K562 (cell line): ENCODE data around the gene PCYT1A. TPM values are rescaled to one million over a fixed set of nuclear protein-coding genes. Genes with fewer than 3 reads are reported as not detected.

Source experiments
- ATAC-seq: fragments of 200-7000 bp; cut with Tn5 transposase; 3 replicates; pipeline ENCODE4 v1.9.1; 2020; ENCODE audit warnings: moderate library complexity
- BruUV-seq: library from RNA; stranded (reverse); fragments of 400-500 nt; replicated peaks from 2 replicates; lab custom pipeline; 2021; lab: Mats Ljungman, UMichigan
- CTCF ChIA-PET: fragments of 300-600 bp; formaldehyde crosslinking; extraction: SDS; loops from one replicate; lab custom pipeline; 2021; ENCODE audit warnings: low intra/inter-chr PET ratio; lab: Yijun Ruan, JAX
- POLR2A ChIA-PET: fragments of 300-600, 350-650 bp; sonication (Branson Sonifier 250); formaldehyde crosslinking; extraction: SDS; loops from one replicate; lab custom pipeline; 2021; ENCODE audit warnings: antibody characterized with exemption, inconsistent platforms; lab: Yijun Ruan, JAX
- DNase-seq, 4 experiments: peaks; one replicate each; pipeline versions ENCODE4 v3.0.0 to v3.0.0-alpha.2; 2011 to 2018; ENCODE audit warnings: low spot score in 3 of 4, mixed read lengths in 3 of 4; ENCODE audit errors: extremely low read depth in 1 of 4
- FAIRE-seq: peaks from 2 replicates; lab custom pipeline; 2011; peaks lifted over from hg19 to GRCh38; lab: Jason Lieb, UNC
- H2AFZ ChIP-seq: 2 replicates; pipeline ENCODE4 v1.6.0; 2011; ENCODE audit warnings: low read depth, low read length, control low read depth, inconsistent platforms
- H3K27ac ChIP-seq: fragments of 200-600 bp; 3 replicates; pipeline ENCODE4 v1.8.0; 2011; ENCODE audit warnings: low read depth, mild to moderate bottlenecking, control low read depth, inconsistent platforms, low read length, moderate library complexity, mixed read lengths; ENCODE audit errors: extremely low read depth
- H3K27me3 ChIP-seq, 2 experiments: fragments of 300-600 bp in 1 of 2; 2 replicates in 1 of 2; 3 replicates in 1 of 2; pipeline versions ENCODE4 v1.6.0 to v1.8.0; 2011; ENCODE audit warnings: inconsistent platforms in 2 of 2, low read length in 2 of 2, mild to moderate bottlenecking in 1 of 2, mixed read lengths in 1 of 2, moderate library complexity in 1 of 2; ENCODE audit not compliant: control insufficient read depth in 2 of 2, insufficient read depth in 2 of 2
- H3K36me3 ChIP-seq: fragments of 300-600 bp; 3 replicates; pipeline ENCODE4 v1.8.0; 2011; ENCODE audit warnings: mild to moderate bottlenecking, low read length, inconsistent platforms; ENCODE audit not compliant: control insufficient read depth, insufficient read depth
- H3K4me1 ChIP-seq, 2 experiments: fragments of 200-600 bp in 1 of 2; replicated peaks in 1 of 2; 2 replicates in 1 of 2; 3 replicates in 1 of 2; pipeline versions ENCODE4 v1.5.1 to v1.8.0; 2011; ENCODE audit warnings: inconsistent platforms in 2 of 2, low read length in 2 of 2, mild to moderate bottlenecking in 1 of 2, mixed read lengths in 1 of 2, moderate library complexity in 1 of 2; ENCODE audit not compliant: control insufficient read depth in 2 of 2, insufficient read depth in 2 of 2
- H3K4me2 ChIP-seq: 2 replicates; pipeline ENCODE4 v1.6.1; 2011; ENCODE audit warnings: low read length, control low read depth, inconsistent platforms, mixed read lengths; ENCODE audit not compliant: insufficient read depth
- H3K4me3 ChIP-seq: fragments of 200-600 bp; sonication (generic), shearing (Covaris generic); 2 replicates; pipeline ENCODE4 v1.5.1; 2016; ENCODE audit warnings: control low read depth, inconsistent platforms
- H3K79me2 ChIP-seq: fragments of 200-600 bp; 3 replicates; pipeline ENCODE4 v1.8.0; 2011; ENCODE audit warnings: low read length, inconsistent platforms; ENCODE audit not compliant: control insufficient read depth, insufficient read depth
- H3K9ac ChIP-seq, 2 experiments: 2 replicates each; pipeline versions ENCODE4 v1.6.0 to v1.6.1; 2011; ENCODE audit warnings: low read depth in 2 of 2, low read length in 2 of 2, control low read depth in 1 of 2, inconsistent platforms in 1 of 2, mild to moderate bottlenecking in 1 of 2, mixed read lengths in 1 of 2; ENCODE audit not compliant: insufficient read depth in 1 of 2
- H3K9me1 ChIP-seq: one replicate; pipeline ENCODE4 v1.6.0; 2011; ENCODE audit warnings: inconsistent platforms, mild to moderate bottlenecking, low read length, moderate library complexity; ENCODE audit not compliant: control insufficient read depth, insufficient read depth
- H3K9me3 ChIP-seq: replicated peaks from 2 replicates; pipeline ENCODE4 v1.5.1; 2011; ENCODE audit warnings: low read depth, low read length, inconsistent platforms; ENCODE audit not compliant: control insufficient read depth, insufficient read depth
- H4K20me1 ChIP-seq: replicated peaks from 2 replicates; pipeline ENCODE4 v1.6.1; 2011; ENCODE audit warnings: low read length, inconsistent platforms, mixed read lengths; ENCODE audit not compliant: control insufficient read depth, insufficient read depth
- HDAC8 ChIP-seq: fragments of 450-650 bp; IDR thresholded peaks from 2 replicates; pipeline ENCODE4 v1.6.1; 2016; ENCODE audit warnings: mild to moderate bottlenecking, missing genetic modification characterization, moderate library complexity, missing compliant biosample characterization
- HLTF ChIP-seq: fragments of 450-650 bp; IDR thresholded peaks from 2 replicates; pipeline ENCODE4 v1.6.1; 2016
- PCBP2 ChIP-seq: fragments of 200-400 bp; formaldehyde crosslinking; IDR thresholded peaks from 2 replicates; pipeline ENCODE4 v1.6.1; 2018; ENCODE audit warnings: low read length, low read depth, mild to moderate bottlenecking, moderate library complexity; ENCODE audit not compliant: poor library complexity, severe bottlenecking
- PTRF ChIP-seq: fragments of 450-650 bp; IDR thresholded peaks from 2 replicates; pipeline ENCODE4 v1.6.1; 2016; ENCODE audit warnings: mild to moderate bottlenecking, missing genetic modification characterization, missing compliant biosample characterization
- RFX7 ChIP-seq: fragments of 250-450 bp; sonication (Bioruptor Pico); IDR thresholded peaks from 2 replicates; pipeline ENCODE4 v1.5.1; 2021; ENCODE audit warnings: mild to moderate bottlenecking
- ZBTB8A ChIP-seq: fragments of 450-650 bp; IDR thresholded peaks from 2 replicates; pipeline ENCODE4 v1.6.1; 2018; ENCODE audit warnings: mild to moderate bottlenecking, moderate library complexity; ENCODE audit not compliant: partially characterized antibody
- WGBS: fragments of 100-300 bp; shearing (Covaris generic); methylation state at CpG from one replicate; pipeline ENCODE4 v1.1.6; 2016; ENCODE audit warnings: low coverage, mixed read lengths; ENCODE audit not compliant: insufficient coverage; ENCODE audit errors: missing lambda C conversion rate; 5-methylcytosine and 5-hydroxymethylcytosine counted together
- in situ Hi-C: fragments of 300-500 bp; cut with MboI; formaldehyde crosslinking; loops from 4 replicates; pipeline ENCODE4 v1.15.0; 2018; ENCODE audit warnings: inconsistent platforms, mixed read lengths
- intact Hi-C: fragments of 100-400 bp; cut with micrococcal nuclease; formaldehyde crosslinking; loops from 2 replicates; pipeline ENCODE4 v1.14.2; 2022
- polyA plus RNA-seq, 8 experiments: library from polyadenylated mRNA; depleted of rRNA in 4 of 8; stranded (reverse) in 5 of 8; unstranded in 3 of 8; fragments of >200 nt; fragmentation: Nextera tagmentation in 2 of 8; fragmentation: Illumina TruSeq in 1 of 8; extraction: Ambion mirVana in 2 of 8; extraction: Trizol in 1 of 8; gene quantifications; 2 replicates each; pipeline versions ENCODE4 v1.2.1 to v1.2.3, GENCODE V29; 2011 to 2014; ENCODE audit warnings: inconsistent platforms in 1 of 8, missing spikeins in 1 of 8
- total RNA-seq, 7 experiments: library from RNA; depleted of rRNA in 6 of 7; stranded (reverse); fragments of >200 nt in 6 of 7; fragmentation: Illumina TruSeq in 2 of 7; extraction: Trizol in 2 of 7; gene quantifications; 2 replicates each; pipeline versions ENCODE4 v1.2.1 to v1.2.3, GENCODE V29; 2011 to 2021; ENCODE audit warnings: low replicate concordance in 1 of 7
- TF ChIP-seq, protein P1 (sequence below), 2 experiments: fragments of 450-650 bp; formaldehyde crosslinking in 1 of 2; IDR thresholded peaks; 2 replicates each; pipeline versions ENCODE4 v1.4.0 to v1.6.1; 2014 to 2020; ENCODE audit warnings: mild to moderate bottlenecking in 2 of 2, borderline replicate concordance in 1 of 2, low read depth in 1 of 2
- TF ChIP-seq, protein P2 (sequence below): fragments of 250-450 bp; sonication (Bioruptor Pico); IDR thresholded peaks from 2 replicates; pipeline ENCODE4 v1.4.0; 2020; ENCODE audit warnings: mild to moderate bottlenecking, moderate library complexity
- TF ChIP-seq, protein P3 (sequence below): sonication (generic); formaldehyde crosslinking; IDR thresholded peaks from 2 replicates; pipeline ENCODE4 v1.8.0; 2023; ENCODE audit warnings: mild to moderate bottlenecking, missing genetic modification reagents

The PCYT1A gene
- total and polyA plus RNA-seq, 9 of the 15 experiments (the other 6 are each of a cell fraction or from before 2014, with no cell fraction given), result 13.4 to 62.8 (median 49.4) TPM

DNA sequence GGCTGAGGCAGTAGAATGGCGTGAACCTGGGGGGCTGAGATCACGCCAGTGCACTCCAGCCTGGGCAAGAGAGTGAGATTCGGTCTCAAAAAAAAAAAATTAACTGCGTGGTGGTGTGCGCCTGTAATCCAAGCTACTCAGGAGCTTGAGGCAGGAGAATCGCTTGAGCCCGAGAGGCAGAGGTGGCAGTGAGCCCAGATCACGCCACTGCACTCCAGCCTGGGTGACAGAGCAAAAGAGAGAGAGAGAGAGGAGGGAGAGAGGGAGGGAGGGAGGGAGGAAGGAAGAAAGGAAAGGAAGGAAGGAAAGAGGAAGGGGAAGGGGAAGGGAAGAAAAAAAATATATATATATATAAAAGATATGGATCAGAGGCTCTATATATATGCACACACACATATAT is 44.6 kb upstream of the PCYT1A start:
- in situ Hi-C loops, result no loop called here
- H3K9ac ChIP-seq, result no peak overlapping the region
- DNase-seq (no peak), ATAC-seq (no peak), FAIRE-seq (no peak)
- BruUV-seq, result no TSS peak
- CTCF ChIA-PET, result no interaction called here
- no peak overlapping the region for H3K27ac ChIP-seq
- H3K4me1 ChIP-seq, result peaks cover 7 to 14% of the 10 kb centered on the region in 2 experiments
- POLR2A ChIA-PET, result interaction anchor here (1.6 kb wide), 1 partner anchor 13 kb away, joined by 7 read pairs; no protein-coding TSS in a partner anchor
- H4K20me1 ChIP-seq, result no peaks in the 10 kb centered on the region
- no peaks in the 10 kb centered on the region for H3K27me3 ChIP-seq
- no peaks in the 10 kb centered on the region for H3K9me3 ChIP-seq
- peaks cover 32% of the 10 kb centered on the region for H3K36me3 ChIP-seq
- peaks cover 36% of the 10 kb centered on the region for H3K79me2 ChIP-seq
- no peaks in the 10 kb centered on the region for H3K9me1 ChIP-seq
- 100% methylated on average over 2 of the region's 8 CpGs for WGBS
- no peak overlapping the region for H2AFZ ChIP-seq
- no peak overlapping the region for H3K4me2 ChIP-seq
- H3K4me3 ChIP-seq, result no peak overlapping the region
- intact Hi-C loops, result no loop called here
- TF ChIP-seq, protein P1, sequence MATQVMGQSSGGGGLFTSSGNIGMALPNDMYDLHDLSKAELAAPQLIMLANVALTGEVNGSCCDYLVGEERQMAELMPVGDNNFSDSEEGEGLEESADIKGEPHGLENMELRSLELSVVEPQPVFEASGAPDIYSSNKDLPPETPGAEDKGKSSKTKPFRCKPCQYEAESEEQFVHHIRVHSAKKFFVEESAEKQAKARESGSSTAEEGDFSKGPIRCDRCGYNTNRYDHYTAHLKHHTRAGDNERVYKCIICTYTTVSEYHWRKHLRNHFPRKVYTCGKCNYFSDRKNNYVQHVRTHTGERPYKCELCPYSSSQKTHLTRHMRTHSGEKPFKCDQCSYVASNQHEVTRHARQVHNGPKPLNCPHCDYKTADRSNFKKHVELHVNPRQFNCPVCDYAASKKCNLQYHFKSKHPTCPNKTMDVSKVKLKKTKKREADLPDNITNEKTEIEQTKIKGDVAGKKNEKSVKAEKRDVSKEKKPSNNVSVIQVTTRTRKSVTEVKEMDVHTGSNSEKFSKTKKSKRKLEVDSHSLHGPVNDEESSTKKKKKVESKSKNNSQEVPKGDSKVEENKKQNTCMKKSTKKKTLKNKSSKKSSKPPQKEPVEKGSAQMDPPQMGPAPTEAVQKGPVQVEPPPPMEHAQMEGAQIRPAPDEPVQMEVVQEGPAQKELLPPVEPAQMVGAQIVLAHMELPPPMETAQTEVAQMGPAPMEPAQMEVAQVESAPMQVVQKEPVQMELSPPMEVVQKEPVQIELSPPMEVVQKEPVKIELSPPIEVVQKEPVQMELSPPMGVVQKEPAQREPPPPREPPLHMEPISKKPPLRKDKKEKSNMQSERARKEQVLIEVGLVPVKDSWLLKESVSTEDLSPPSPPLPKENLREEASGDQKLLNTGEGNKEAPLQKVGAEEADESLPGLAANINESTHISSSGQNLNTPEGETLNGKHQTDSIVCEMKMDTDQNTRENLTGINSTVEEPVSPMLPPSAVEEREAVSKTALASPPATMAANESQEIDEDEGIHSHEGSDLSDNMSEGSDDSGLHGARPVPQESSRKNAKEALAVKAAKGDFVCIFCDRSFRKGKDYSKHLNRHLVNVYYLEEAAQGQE (IDR thresholded peaks at IDR 0.05; ENCODE audit: borderline replicate concordance), result no peak
- TF ChIP-seq, protein P1 (CRISPR knock-in tag; IDR thresholded peaks at IDR 0.05; ENCODE audit: low read depth), result no peak
- TF ChIP-seq, protein P2, sequence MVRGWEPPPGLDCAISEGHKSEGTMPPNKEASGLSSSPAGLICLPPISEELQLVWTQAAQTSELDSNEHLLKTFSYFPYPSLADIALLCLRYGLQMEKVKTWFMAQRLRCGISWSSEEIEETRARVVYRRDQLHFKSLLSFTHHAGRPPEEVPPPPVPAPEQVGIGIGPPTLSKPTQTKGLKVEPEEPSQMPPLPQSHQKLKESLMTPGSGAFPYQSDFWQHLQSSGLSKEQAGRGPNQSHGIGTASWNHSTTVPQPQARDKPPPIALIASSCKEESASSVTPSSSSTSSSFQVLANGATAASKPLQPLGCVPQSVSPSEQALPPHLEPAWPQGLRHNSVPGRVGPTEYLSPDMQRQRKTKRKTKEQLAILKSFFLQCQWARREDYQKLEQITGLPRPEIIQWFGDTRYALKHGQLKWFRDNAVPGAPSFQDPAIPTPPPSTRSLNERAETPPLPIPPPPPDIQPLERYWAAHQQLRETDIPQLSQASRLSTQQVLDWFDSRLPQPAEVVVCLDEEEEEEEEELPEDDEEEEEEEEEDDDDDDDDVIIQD, result no peak
- no peak for TF ChIP-seq HLTF
- TF ChIP-seq RFX7 (CRISPR knock-in tag), result no peak
- TF ChIP-seq, protein P3, sequence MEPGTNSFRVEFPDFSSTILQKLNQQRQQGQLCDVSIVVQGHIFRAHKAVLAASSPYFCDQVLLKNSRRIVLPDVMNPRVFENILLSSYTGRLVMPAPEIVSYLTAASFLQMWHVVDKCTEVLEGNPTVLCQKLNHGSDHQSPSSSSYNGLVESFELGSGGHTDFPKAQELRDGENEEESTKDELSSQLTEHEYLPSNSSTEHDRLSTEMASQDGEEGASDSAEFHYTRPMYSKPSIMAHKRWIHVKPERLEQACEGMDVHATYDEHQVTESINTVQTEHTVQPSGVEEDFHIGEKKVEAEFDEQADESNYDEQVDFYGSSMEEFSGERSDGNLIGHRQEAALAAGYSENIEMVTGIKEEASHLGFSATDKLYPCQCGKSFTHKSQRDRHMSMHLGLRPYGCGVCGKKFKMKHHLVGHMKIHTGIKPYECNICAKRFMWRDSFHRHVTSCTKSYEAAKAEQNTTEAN (CRISPR knock-in tag), result no peak
- no peak for TF ChIP-seq ZBTB8A
- TF ChIP-seq PCBP2, result no peak
- TF ChIP-seq PTRF (tag), result no peak
- no peak for TF ChIP-seq HDAC8
